ENCODE results near the gene OS9. TPM values are rescaled to one million over a fixed set of nuclear protein-coding genes. Genes with fewer than 3 reads are reported as not detected.
A peak's percentile ranks its signal among the peaks of the same experiment; 100 is the strongest.

OS9 gene
- total RNA-seq, 1 donor from 2014 or later, result 222 TPM

DNA sequence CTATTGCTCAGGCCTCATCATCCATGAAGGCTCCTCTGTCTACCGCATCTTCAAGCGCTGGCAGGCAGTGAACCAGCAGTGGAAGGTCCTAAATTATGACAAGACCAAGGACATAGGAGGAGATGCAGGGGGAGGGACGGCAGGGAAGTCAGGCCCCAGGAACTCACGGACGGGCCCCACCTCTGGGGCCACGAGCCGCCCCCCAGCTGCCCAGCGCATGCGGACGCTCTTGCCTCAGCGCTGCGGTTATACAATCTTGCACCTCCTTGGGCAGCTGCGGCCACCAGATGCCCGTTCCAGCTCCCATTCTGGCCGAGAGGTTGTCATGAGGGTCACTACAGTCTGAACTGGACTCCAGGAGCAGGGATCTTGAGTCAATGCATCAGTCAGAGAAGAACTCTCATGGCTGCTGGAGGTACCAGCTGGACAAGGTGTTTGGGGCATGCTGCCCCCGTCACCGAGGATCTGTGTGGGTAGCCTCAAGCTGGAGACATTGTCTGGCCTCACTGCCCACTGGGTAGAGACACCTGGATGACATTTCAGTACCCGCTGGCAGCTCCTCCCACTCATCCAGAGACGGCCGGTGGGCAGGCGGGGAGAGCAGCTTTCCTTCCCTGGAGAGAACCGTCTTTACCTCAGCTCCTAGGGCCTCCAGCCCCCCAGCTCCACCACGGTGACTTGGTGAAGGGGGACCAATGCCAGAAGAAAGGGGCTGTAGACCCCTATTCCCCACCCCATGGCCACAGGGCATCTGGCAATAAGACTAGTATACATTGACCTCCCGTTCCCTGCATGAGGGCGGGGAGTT is 64.8 kb downstream of the OS9 start:
- no peak for DNase-seq (ENCODE audit: extremely low spot score, unreplicated experiment)
- H3K27me3 Mint-ChIP-seq, result peaks cover 72% of the 10 kb centered on the region
- H3K4me3 Mint-ChIP-seq, result peak overlapping the region; percentile 58
- TF ChIP-seq, protein P1, sequence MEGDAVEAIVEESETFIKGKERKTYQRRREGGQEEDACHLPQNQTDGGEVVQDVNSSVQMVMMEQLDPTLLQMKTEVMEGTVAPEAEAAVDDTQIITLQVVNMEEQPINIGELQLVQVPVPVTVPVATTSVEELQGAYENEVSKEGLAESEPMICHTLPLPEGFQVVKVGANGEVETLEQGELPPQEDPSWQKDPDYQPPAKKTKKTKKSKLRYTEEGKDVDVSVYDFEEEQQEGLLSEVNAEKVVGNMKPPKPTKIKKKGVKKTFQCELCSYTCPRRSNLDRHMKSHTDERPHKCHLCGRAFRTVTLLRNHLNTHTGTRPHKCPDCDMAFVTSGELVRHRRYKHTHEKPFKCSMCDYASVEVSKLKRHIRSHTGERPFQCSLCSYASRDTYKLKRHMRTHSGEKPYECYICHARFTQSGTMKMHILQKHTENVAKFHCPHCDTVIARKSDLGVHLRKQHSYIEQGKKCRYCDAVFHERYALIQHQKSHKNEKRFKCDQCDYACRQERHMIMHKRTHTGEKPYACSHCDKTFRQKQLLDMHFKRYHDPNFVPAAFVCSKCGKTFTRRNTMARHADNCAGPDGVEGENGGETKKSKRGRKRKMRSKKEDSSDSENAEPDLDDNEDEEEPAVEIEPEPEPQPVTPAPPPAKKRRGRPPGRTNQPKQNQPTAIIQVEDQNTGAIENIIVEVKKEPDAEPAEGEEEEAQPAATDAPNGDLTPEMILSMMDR (conservative IDR thresholded peaks at IDR 0.05), result no peak
- H3K36me3 Mint-ChIP-seq, result peaks cover 12% of the 10 kb centered on the region
- peaks cover 18% of the 10 kb centered on the region for H3K4me1 Mint-ChIP-seq (ENCODE audit: unreplicated experiment)
- no peak overlapping the region for H3K27ac Mint-ChIP-seq
- H3K9me3 Mint-ChIP-seq, result no peaks in the 10 kb centered on the region

DNA sequence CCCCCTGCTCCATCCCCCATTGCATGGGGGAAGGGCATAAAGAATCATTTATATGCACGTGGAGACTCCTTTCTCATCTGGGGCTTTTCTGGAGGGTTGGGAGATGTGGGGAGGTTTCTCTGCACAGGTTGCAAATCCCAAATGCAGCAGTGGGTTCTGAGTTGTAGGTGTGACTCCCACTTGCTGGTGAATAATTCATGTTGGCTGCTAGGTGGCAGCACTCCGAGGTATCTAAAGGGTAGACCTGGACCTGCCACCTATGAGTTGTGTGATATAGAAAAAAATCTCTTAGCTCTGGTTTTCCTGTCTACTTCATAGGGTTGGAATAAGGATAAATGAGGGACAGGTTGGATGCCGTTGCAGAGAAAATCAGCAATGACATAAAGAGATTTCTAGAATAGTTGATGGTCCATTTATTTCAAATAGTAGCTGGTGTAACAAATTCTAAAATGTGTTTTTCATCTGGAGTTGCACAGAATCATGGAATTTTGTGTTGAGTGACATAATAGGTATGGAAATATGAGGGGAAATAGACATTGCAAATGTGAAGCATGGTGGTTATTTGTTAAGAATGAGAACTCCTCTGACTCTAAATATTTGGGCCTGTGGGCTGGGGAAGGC is 65.5 kb downstream of the OS9 start:
- Mint-ChIP-seq H3K4me1 (ENCODE audit: unreplicated experiment) (peaks cover 12% of the 10 kb centered on the region), H3K9me3 (no peaks in the 10 kb centered on the region), H3K4me3 (peak overlapping the region; percentile 71), H3K27me3 (peaks cover 72% of the 10 kb centered on the region), H3K27ac (no peak overlapping the region), H3K36me3 (peaks cover 12% of the 10 kb centered on the region)
- TF ChIP-seq, protein P1 (conservative IDR thresholded peaks at IDR 0.05), result peak; percentile 45
- DNase-seq (ENCODE audit: extremely low spot score, unreplicated experiment), result no peak

DNA sequence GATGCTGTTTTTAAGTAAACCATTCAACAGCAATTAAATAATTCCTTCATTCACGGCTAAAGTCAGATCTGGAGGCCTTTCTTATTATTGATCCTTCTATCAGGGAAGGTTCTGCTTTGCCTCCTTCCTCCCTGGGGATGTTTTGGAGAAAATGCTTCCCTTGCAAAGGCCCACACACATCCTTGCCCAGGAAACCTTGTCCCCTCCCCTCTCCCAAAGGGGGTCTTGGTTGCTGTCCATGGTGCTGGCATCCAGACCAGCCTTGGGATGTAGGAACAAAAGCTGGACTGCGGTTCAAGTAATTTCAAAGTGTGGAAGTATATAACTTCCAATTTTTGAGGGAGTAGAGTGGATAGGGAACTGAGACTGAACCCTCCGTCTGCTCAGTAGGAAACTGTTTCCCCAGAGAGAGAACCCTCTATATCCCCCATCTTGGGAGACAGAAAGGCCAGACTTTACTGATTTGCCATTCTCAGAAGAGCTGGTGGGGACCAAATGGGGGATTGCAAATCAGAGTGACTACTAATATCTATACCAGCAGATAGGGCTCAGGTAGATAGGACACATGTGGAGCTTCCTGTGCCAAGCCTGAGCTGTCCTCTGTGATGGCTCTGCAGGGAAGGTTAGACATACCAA is 66.5 kb downstream of the OS9 start:
- no peak overlapping the region for H3K27ac Mint-ChIP-seq
- H3K27me3 Mint-ChIP-seq, result peaks cover 78% of the 10 kb centered on the region
- no peak for DNase-seq (ENCODE audit: extremely low spot score, unreplicated experiment)

DNA sequence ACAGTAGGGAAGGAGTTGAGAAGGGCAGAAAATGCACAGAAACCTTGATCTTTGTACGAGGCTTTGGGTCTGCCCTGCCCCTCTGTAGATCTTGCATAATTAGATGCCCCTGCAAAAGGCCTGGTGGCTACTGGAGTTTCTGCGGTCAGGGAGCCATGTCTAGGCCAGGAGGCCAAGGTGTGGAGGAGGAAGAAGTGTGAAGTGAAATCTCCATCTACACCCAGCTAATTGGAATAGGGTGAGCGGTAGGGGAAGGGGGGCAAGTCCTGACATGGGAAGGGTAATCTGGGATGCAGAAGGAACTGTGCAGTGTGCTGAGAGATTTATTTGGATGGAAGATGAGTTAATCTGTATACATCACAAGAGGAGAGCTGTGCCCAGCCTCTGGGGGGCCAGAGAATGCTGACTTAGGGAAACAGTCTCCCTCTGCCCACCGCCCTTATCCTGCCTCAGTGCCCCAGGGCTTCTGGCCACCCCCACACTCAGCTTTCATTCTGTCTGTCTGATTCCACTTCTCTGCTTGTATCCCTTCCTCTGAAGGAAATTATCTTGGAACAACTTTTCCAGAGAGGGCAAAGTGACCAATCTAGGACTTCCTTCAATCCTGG is 67.6 kb downstream of the OS9 start:
- Mint-ChIP-seq H3K4me3 (no peak overlapping the region), H3K36me3 (peaks cover 12% of the 10 kb centered on the region), H3K9me3 (no peaks in the 10 kb centered on the region), H3K4me1 (ENCODE audit: unreplicated experiment) (peaks cover 9% of the 10 kb centered on the region), H3K27ac (no peak overlapping the region), H3K27me3 (peaks cover 83% of the 10 kb centered on the region)
- no peak for DNase-seq (ENCODE audit: extremely low spot score, unreplicated experiment)
- TF ChIP-seq, protein P1 (conservative IDR thresholded peaks at IDR 0.05), result no peak

More for the DNA sequence above, 66.5 kb downstream of the OS9 start:
- peaks cover 9% of the 10 kb centered on the region for H3K4me1 Mint-ChIP-seq (ENCODE audit: unreplicated experiment)
- H3K9me3 Mint-ChIP-seq, result no peaks in the 10 kb centered on the region
- TF ChIP-seq, protein P1 (conservative IDR thresholded peaks at IDR 0.05), result no peak
- no peak overlapping the region for H3K4me3 Mint-ChIP-seq
- H3K36me3 Mint-ChIP-seq, result peaks cover 12% of the 10 kb centered on the region

DNA sequence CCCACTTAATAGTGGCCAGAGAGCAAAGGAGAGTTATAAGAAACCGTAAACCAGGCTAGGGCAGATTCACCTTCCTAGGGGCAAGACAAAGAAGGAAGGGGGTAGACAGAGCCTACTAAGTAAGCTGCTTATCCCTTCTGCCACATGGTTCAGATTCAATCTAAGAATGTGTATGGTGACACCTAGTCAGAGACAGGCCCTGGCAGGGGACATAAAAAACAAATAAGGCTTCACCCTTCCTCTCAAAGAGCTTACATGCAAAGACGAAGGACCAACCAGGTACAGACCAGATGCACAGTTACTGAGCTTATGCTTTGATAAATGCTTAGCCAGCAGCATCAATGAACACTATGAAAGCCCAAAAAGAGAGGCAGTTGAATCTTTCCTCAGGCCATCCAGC is 68.5 kb downstream of the OS9 start:
- DNase-seq (ENCODE audit: extremely low spot score, unreplicated experiment), result no peak
- Mint-ChIP-seq H3K9me3 (no peaks in the 10 kb centered on the region), H3K4me1 (ENCODE audit: unreplicated experiment) (peaks cover 6% of the 10 kb centered on the region), H3K4me3 (no peak overlapping the region), H3K27me3 (peaks cover 86% of the 10 kb centered on the region), H3K27ac (no peak overlapping the region), H3K36me3 (peaks cover 12% of the 10 kb centered on the region)
- TF ChIP-seq, protein P1 (conservative IDR thresholded peaks at IDR 0.05), result no peak
